Osteoblast (primary cell): ENCODE data around the gene MED16. TPM values are rescaled to one million over a fixed set of nuclear protein-coding genes. Genes with fewer than 3 reads are reported as not detected.

Experiments
- DNase-seq: peaks from one replicate; pipeline ENCODE4 v3.0.0; 2011; ENCODE audit warnings: low spot score, mixed read lengths; ENCODE audit not compliant: insufficient read length; ENCODE audit errors: missing footprints
- H2AFZ ChIP-seq: 2 replicates; pipeline ENCODE4 v1.6.0; 2011; ENCODE audit warnings: mild to moderate bottlenecking, low read length
- H3K27ac ChIP-seq: 2 replicates; pipeline ENCODE4 v1.5.1; 2011; ENCODE audit warnings: mild to moderate bottlenecking, low read depth, low read length, moderate library complexity
- H3K27me3 ChIP-seq: 2 replicates; pipeline ENCODE4 v1.6.0; 2012; ENCODE audit warnings: mild to moderate bottlenecking, control low read depth, inconsistent platforms, low read length, moderate library complexity; ENCODE audit not compliant: insufficient read depth
- H3K36me3 ChIP-seq: 2 replicates; pipeline ENCODE4 v1.5.1; 2011; ENCODE audit warnings: mild to moderate bottlenecking, low read length, control low read depth, moderate library complexity; ENCODE audit not compliant: insufficient read depth
- H3K4me1 ChIP-seq: 2 replicates; pipeline ENCODE4 v1.5.1; 2011; ENCODE audit warnings: mild to moderate bottlenecking, low read length, control low read depth, moderate library complexity; ENCODE audit not compliant: insufficient read depth
- H3K4me2 ChIP-seq: 2 replicates; pipeline ENCODE4 v1.6.0; 2011; ENCODE audit warnings: mild to moderate bottlenecking, low read length; ENCODE audit not compliant: insufficient read depth
- H3K4me3 ChIP-seq: fragments of 200-600 bp; sonication (generic); 3 replicates; pipeline ENCODE4 v1.5.1; 2012; ENCODE audit warnings: mild to moderate bottlenecking, low read length, inconsistent platforms; ENCODE audit not compliant: insufficient read depth
- H3K79me2 ChIP-seq: 2 replicates; pipeline ENCODE4 v1.6.0; 2012; ENCODE audit warnings: mild to moderate bottlenecking, low read length, control low read depth, inconsistent platforms; ENCODE audit not compliant: insufficient read depth
- H3K9me3 ChIP-seq: 2 replicates; pipeline ENCODE4 v1.5.1; 2011; ENCODE audit warnings: low read depth, low read length, control low read depth
- H4K20me1 ChIP-seq: 2 replicates; pipeline ENCODE4 v1.6.0; 2012; ENCODE audit warnings: mild to moderate bottlenecking, low read length, control low read depth; ENCODE audit not compliant: insufficient read depth
- CTCF ChIP-seq: IDR thresholded peaks from 2 replicates; pipeline ENCODE4 v1.5.1; 2011; ENCODE audit warnings: mild to moderate bottlenecking, low read depth, low read length, moderate library complexity; ENCODE audit errors: extremely low read depth
- total RNA-seq: library from RNA; depleted of rRNA; stranded (reverse); fragments of >200 nt; gene quantifications from 2 replicates; pipeline ENCODE4 v1.2.3, GENCODE V29; 2012

Gene MED16
- total RNA-seq, 1 donor: 20.6 TPM

- Histone ChIP-seq H2AFZ (no peak overlapping the region), H3K27ac (no peak overlapping the region), H3K4me2 (no peak overlapping the region), H4K20me1 (peaks cover 4% of the 10 kb centered on the region), H3K79me2 (peaks cover 25% of the 10 kb centered on the region), H3K4me3 (no peak overlapping the region), H3K4me1 (peaks cover 5% of the 10 kb centered on the region), H3K9me3 (no peaks in the 10 kb centered on the region), H3K36me3 (peaks cover 26% of the 10 kb centered on the region), H3K27me3 (no peaks in the 10 kb centered on the region)
- DNase-seq: no peak
- TF ChIP-seq CTCF: no peak
These were observed 3.2 kb downstream of the MED16 start for GRCh38 chr19:889662-890295.

GRCh38 chr19:888581-889385 lies 4.2 kb downstream of the MED16 start:
- Histone ChIP-seq H3K27me3 (no peaks in the 10 kb centered on the region), H3K27ac (no peak overlapping the region), H3K36me3 (peaks cover 28% of the 10 kb centered on the region), H3K4me2 (no peak overlapping the region), H2AFZ (no peak overlapping the region), H3K4me3 (no peak overlapping the region), H3K9me3 (no peaks in the 10 kb centered on the region), H4K20me1 (peaks cover 4% of the 10 kb centered on the region), H3K4me1 (peaks cover 5% of the 10 kb centered on the region), H3K79me2 (peaks cover 25% of the 10 kb centered on the region)
- TF ChIP-seq CTCF: no peak
- DNase-seq: no peak

GRCh38 chr19:887599-887998 lies 5.4 kb downstream of the MED16 start:
- no peak for TF ChIP-seq CTCF
- H3K36me3 ChIP-seq: peaks cover 29% of the 10 kb centered on the region
- H3K27ac ChIP-seq: no peak overlapping the region
- no peaks in the 10 kb centered on the region for H3K9me3 ChIP-seq
- no peak for DNase-seq
- H2AFZ ChIP-seq: no peak overlapping the region
- H3K4me3 ChIP-seq: no peak overlapping the region
- H3K27me3 ChIP-seq: no peaks in the 10 kb centered on the region
- peaks cover 5% of the 10 kb centered on the region for H3K4me1 ChIP-seq
- no peak overlapping the region for H3K4me2 ChIP-seq
- H3K79me2 ChIP-seq: peaks cover 25% of the 10 kb centered on the region
- peaks cover 4% of the 10 kb centered on the region for H4K20me1 ChIP-seq

GRCh38 chr19:887072-887471 lies 5.9 kb downstream of the MED16 start:
- DNase-seq: peak; percentile 95
- peaks cover 2% of the 10 kb centered on the region for H3K4me1 ChIP-seq
- H3K36me3 ChIP-seq: peaks cover 32% of the 10 kb centered on the region
- peaks cover 20% of the 10 kb centered on the region for H3K79me2 ChIP-seq
- no peaks in the 10 kb centered on the region for H3K27me3 ChIP-seq
- H2AFZ ChIP-seq: no peak overlapping the region
- peaks cover 4% of the 10 kb centered on the region for H4K20me1 ChIP-seq
- H3K4me2 ChIP-seq: no peak overlapping the region
- no peaks in the 10 kb centered on the region for H3K9me3 ChIP-seq
- no peak overlapping the region for H3K4me3 ChIP-seq
- no peak overlapping the region for H3K27ac ChIP-seq
- no peak for TF ChIP-seq CTCF
